Fibroblast of the aortic adventitia (primary cell): ENCODE measurements around the gene SLC2A13. TPM values are rescaled to one million over a fixed set of nuclear protein-coding genes. Genes with fewer than 3 reads are reported as not detected.
"Not testable (repeated sequence)": the region's sequence is repeated elsewhere in the genome, so short reads cannot be mapped to it uniquely, and the experiment has no call there.

Experiments used
- DNase-seq: peaks from one replicate; pipeline ENCODE4 v3.0.0-alpha.2; 2010; ENCODE audit warnings: low read depth
- H3K4me3 ChIP-seq: 2 replicates; pipeline ENCODE4 v1.5.1; 2011; ENCODE audit warnings: low read depth, mild to moderate bottlenecking, control low read depth, low read length, moderate library complexity
- total RNA-seq: library from RNA; depleted of rRNA; stranded (reverse); fragments of >200 nt; gene quantifications from 2 replicates; pipeline ENCODE4 v1.2.3, GENCODE V29; 2012; ENCODE audit warnings: low replicate concordance
- TF ChIP-seq, protein P1 (sequence below): IDR thresholded peaks from 2 replicates; pipeline ENCODE4 v1.5.1; 2011; ENCODE audit warnings: mild to moderate bottlenecking, low read length, control low read depth, inconsistent platforms; ENCODE audit not compliant: insufficient read depth

Gene SLC2A13
- total RNA-seq, 1 donor: 16.6 TPM

GRCh38 chr12:40063414-40063813, 42.5 kb downstream of the SLC2A13 start:
- H3K4me3 ChIP-seq: no peak overlapping the region
- TF ChIP-seq, protein P1, sequence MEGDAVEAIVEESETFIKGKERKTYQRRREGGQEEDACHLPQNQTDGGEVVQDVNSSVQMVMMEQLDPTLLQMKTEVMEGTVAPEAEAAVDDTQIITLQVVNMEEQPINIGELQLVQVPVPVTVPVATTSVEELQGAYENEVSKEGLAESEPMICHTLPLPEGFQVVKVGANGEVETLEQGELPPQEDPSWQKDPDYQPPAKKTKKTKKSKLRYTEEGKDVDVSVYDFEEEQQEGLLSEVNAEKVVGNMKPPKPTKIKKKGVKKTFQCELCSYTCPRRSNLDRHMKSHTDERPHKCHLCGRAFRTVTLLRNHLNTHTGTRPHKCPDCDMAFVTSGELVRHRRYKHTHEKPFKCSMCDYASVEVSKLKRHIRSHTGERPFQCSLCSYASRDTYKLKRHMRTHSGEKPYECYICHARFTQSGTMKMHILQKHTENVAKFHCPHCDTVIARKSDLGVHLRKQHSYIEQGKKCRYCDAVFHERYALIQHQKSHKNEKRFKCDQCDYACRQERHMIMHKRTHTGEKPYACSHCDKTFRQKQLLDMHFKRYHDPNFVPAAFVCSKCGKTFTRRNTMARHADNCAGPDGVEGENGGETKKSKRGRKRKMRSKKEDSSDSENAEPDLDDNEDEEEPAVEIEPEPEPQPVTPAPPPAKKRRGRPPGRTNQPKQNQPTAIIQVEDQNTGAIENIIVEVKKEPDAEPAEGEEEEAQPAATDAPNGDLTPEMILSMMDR: no peak
- DNase-seq: peak; percentile 11

- H3K4me3 ChIP-seq: no peak overlapping the region
- DNase-seq: peak; percentile 8
- TF ChIP-seq, protein P1: no peak
These were observed 47.1 kb downstream of the SLC2A13 start for GRCh38 chr12:40058721-40059190.

GRCh38 chr12:40056373-40056772, 49.5 kb downstream of the SLC2A13 start:
- TF ChIP-seq, protein P1: no peak
- no peak for DNase-seq

DNA sequence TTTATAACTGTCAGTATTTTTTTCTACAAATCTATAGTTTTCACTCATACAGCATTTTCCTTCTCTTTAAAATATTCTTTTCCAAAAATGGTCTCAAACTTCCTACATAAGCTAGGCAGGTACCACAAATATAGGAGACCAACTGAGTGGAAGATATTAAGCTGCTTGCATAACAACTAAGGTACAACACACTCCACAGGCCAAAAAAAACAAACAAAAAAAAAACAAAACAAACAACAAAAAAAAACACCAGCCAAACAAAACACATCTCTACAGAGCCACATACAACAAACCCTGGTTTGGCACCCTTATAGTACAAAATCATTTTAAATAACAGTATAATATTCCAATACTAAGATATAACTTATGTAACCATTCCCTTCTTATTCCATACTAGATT, 50.1 kb downstream of the SLC2A13 start:
- H3K4me3 ChIP-seq: no peak overlapping the region
- DNase-seq: no peak
- TF ChIP-seq, protein P1: no peak

More at GRCh38 chr12:40056373-40056772, 49.5 kb downstream of the SLC2A13 start:
- H3K4me3 ChIP-seq: no peak overlapping the region

DNA sequence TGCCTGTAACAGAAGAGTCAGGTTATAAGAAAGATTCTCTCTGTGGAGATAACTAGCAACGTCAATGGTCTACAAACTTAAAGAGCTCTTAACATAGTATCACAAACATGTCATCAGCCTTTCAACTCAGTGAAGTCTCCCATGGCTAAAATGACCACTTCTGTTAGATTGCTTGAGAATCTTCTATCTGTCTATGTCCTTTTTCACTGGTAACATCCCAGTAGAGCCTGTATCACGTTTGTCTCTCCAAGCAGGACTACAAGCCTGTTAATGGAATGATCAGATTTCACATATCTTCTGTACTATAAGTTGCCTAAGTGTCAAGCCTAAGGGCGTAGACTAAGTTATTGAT, 50.7 kb downstream of the SLC2A13 start:
- TF ChIP-seq, protein P1: no peak
- no peak overlapping the region for H3K4me3 ChIP-seq
- DNase-seq: no peak

DNA sequence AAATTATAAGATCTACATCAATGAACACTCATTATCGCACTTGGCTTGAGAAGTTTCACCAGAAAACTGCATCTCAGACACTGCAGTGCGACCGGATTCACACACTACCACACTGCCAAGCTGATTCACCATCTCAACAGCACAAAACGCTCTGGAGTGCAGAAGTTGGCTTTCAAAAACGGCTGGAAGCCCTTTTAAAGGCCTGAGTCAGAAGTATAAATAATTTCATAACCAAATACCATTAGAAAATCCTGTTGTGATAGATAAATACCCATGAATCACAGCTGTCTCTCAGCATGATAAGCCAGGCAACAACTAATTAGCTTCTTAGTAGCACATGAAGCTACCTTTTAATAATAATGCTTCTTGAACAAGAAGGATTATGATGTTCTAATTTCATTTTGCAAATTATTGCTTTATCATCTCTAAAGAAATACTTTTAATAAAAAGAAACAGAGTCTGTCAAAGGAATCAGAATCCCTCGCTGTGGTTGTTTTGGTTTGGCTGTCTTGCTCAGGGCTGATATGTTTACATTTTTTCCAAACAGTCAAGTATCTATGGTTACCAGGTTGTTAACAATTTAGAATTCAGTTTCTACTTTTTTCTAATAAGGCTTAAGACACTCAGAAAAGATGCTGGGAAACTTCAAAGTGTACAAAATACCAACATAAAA, 51.2 kb downstream of the SLC2A13 start:
- H3K4me3 ChIP-seq: no peak overlapping the region
- TF ChIP-seq, protein P1: no peak
- peak; percentile 86 for DNase-seq

- no peak for DNase-seq
- TF ChIP-seq, protein P1: no peak
- H3K4me3 ChIP-seq: no peak overlapping the region
These were observed 56.6 kb downstream of the SLC2A13 start for GRCh38 chr12:40049268-40049667.

DNA sequence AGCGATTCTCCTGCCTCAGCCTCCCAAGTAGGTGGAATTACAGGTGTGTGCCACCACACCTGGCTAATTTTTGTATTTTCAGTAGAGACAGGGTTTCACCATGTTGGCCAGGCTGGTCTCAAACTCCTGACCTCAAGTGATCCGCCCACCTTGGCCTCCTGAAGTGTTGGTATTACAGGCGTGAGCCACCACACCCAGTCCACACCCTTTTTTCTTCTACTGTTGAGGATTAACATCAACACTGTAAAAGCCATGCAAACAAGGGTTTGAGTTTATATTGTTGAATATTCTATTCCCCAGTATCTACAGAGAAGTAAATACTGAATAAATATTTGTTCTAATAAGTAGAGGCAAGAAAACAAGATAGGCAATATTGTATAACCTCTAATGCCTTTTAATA, 58.9 kb downstream of the SLC2A13 start:
- not testable (repeated sequence) for DNase-seq, H3K4me3 ChIP-seq
